Caki2 (cell line): ENCODE results near the gene PNMT. TPM values are rescaled to one million over a fixed set of nuclear protein-coding genes. Genes with fewer than 3 reads are reported as not detected.
"Not testable (repeated sequence)": the region's sequence is repeated elsewhere in the genome, so short reads cannot be mapped to it uniquely, and the experiment has no call there.

Experiments used
- DNase-seq: peaks from one replicate; pipeline ENCODE4 v3.0.0-alpha.2; 2015; ENCODE audit warnings: low read depth
- in situ Hi-C: cut with HindIII; loops from 2 replicates; pipeline ENCODE4 v1.10.0; 2016; ENCODE audit warnings: low sequenced_read_pairs, low pct_unique_long_range_greater_than_20kb, mixed read lengths
- total RNA-seq: library from RNA; depleted of rRNA; stranded (reverse); fragments of >200 nt; shearing (Covaris generic); gene quantifications from 2 replicates; pipeline ENCODE4 v1.2.3, GENCODE V29; 2014; ENCODE audit warnings: low replicate concordance

Gene PNMT
- total RNA-seq, 1 experiment from 2014 or later = not detected

DNA sequence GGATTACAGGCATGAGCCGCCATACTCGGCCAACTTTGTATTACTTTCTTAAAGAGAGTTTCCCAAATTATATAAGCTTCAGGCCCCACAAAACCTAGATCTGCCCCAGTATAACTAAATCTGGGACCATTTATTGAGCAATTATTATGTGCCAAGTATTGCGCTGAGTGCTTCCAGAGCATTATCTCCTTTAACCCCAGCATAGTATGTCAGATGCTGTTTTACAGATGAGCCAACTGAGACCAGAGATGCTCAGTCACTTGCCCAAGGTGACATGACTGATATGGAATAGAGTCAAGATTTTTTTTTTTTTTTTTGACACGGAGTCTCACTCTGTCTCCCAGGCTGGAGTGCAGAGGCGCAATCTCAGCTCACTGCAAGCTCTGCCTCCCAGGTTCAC is 29.7 kb downstream of the PNMT start:
- no peak for DNase-seq
- in situ Hi-C loops = loop anchor here (25.0 kb wide), 1 partner anchor 161 kb away; no protein-coding TSS in a partner anchor

DNA sequence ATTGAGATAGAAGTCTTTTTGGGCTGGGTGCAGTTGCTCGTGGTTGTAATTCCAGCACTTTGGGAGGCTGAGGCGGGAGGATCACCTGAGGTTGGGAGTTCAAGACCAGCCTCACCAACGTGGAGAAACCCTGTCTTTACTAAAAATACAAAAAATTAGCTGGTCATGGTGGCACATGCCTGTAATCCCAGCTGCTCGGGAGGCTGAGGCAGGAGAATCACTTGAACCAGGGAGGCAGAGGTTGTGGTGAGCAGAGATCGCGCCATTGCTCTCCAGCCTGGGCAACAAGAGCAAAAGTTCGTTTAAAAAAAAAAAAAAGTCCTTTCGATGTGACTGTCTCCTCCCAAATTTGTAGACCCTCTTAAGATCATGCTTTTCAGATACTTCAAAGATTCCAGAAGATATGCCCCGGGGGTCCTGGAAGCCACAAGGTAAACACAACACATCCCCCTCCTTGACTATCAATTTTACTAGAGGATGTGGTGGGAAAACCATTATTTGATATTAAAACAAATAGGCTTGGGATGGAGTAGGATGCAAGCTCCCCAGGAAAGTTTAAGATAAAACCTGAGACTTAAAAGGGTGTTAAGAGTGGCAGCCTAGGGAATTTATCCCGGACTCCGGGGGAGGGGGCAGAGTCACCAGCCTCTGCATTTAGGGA is 31.0 kb downstream of the PNMT start:
- not testable (repeated sequence) for DNase-seq
- in situ Hi-C loops = loop anchor here (25.0 kb wide), 1 partner anchor 162 kb away; no protein-coding TSS in a partner anchor

GRCh38 chr17:39699818-39700147 is 31.5 kb downstream of the PNMT start, which contains the start of gene ERBB2:
Gene ERBB2, plus strand, starts transcription at chr17:39700064. Its CDS starts 175 bp downstream, at chr17:39700239.
- DNase-seq = peak; percentile 80
- in situ Hi-C loops = loop anchor here (25.0 kb wide), 1 partner anchor 162 kb away; no protein-coding TSS in a partner anchor

DNA sequence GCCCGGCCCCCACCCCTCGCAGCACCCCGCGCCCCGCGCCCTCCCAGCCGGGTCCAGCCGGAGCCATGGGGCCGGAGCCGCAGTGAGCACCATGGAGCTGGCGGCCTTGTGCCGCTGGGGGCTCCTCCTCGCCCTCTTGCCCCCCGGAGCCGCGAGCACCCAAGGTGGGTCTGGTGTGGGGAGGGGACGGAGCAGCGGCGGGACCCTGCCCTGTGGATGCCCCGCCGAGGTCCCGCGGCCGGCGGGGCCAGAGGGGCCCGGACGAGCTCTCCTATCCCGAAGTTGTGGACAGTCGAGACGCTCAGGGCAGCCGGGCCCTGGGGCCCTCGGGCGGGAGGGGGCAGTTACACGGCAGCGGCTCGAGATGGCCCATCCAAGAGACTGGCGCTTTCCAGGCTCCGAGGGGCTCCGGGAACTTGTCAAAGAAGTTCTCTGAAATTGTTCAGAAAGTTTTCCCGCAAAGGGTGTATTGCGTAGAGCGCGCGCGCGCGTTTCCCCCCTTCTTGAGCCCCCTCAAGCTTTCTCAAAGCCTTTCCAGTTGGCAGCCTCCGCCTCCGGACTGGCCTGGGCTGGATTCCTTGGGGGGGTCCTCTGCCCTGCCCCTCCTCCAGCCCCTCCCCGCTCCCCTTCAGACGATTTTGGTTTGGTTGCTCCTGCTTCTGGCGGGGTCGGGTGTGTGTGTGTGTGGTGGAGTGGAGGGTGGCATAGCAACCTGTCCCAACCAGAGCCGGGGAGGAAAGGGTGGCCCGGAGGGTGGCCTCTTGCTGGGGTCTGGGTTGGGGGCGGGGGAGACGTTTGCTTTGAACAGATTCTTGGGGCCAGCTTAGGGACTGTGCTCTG is 32.1 kb downstream of the PNMT start:
- peak; percentile 37 for DNase-seq
- in situ Hi-C loops = no loop called here

DNA sequence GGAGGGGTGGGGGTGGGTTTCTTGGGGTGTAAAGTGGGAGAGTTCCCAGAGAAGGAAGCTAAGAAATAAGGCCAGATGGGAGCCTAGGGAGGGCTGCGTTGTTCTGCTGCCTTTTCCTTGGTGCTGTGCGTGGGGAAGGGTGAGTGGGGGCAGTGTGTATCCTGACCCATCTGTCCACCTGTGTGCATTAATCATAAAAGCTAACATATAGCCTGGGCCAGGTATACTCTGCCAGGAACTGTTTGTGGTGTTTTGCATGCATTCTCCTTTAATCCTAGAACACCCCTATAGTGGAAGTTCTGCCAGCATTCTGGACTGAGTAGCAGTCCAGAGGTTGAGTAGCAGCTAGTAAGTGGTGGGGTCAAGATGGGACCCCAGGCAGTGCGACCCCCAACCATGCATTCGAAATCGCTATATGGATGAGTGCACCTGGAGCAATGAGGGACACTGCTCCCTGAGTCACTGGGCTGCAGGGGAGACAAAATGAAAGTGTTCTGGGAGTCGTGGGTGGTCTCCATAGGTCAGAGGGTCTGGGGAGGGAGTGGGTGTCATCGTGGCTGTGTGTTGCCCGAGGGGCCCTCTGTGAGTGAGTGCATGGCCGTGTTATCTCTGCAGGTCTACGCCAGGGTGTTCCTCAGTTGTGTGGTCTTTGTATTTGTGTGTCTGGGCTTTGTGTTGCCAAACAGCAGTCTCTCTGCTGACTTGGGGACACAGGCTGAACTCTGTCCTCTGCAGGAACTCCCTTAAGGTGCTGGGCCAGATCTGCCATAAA is 32.9 kb downstream of the PNMT start:
- in situ Hi-C loops = no loop called here
- DNase-seq = peak; percentile 7

DNA sequence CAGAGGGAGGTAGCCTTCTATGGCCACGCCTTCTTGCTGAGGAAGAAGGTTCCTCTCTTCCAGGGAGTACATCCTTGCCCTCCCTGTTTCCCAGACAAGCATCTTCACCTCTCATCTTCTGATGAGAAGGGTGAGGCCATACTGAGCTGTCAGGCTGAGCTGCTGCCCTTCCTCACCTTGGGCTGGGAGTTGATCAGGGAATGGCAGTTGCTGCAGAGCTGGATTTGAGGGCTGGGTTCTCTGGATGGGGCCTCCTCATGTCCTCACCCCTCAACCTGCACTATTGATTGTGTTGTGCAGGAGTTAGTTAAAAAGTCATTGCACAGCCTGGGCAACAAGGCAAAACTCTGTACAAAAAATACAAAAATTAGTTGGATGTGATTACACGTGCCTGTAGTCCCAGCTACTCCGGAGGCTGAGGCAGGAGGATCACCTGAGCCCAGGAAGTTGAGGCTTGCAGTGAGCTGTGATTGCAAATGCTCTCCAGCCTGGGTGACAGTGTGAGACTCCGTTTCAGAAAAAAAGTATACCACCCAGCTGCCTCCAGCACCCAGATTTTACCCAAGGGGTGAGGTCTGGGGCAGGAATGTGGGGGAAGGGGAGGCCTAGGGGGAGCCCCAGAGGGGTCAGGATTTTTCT is 33.6 kb downstream of the PNMT start:
- in situ Hi-C loops = no loop called here
- DNase-seq = no peak

DNA sequence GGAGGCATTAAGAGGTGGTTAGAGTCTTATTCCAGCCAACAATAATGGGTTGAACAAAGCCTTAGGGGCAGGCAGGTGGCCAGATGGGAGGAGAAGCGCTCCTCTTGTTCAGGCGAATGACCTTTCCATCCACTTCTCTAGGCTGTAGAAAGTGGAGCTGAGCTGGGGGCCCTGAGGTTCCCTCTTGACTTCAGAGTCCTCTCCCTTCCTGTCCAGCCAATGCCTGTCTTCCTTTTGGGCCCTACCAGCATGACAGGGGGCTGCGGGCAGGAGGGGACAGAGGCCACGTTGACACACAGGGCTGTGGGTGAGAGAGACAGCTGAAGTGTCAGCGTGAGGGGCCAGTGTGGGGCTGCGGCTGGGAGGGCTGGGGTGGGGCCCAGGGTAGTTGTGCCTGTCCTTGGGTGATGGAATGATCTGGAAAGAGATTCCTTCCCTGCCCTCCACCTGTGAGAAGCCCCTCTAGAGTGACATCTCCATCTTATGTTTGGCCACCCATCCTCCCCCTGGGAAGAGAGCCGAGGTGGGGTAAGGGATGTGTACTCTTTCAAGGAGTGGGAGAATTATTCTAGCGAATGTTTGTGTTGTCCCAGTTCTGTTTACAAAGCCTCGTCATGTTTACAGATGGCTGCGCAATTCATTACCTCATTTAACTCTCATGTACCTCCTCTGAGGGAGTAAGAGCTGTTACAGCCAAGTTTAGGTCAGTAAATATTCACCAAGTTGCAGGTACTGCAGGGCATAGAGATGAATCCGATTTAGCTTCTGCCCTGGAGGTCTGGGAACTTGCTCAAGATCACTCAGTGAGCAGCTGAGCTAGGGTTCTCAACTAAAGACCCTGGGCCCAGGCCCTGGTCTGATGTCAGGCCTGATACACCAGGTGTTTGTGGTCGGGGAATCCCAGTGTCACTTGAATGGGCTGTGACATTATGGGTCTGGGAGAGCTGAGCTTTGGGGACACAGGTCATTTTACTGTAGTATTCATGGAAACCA is 34.9 kb downstream of the PNMT start:
- in situ Hi-C loops = no loop called here
- DNase-seq = no peak

DNA sequence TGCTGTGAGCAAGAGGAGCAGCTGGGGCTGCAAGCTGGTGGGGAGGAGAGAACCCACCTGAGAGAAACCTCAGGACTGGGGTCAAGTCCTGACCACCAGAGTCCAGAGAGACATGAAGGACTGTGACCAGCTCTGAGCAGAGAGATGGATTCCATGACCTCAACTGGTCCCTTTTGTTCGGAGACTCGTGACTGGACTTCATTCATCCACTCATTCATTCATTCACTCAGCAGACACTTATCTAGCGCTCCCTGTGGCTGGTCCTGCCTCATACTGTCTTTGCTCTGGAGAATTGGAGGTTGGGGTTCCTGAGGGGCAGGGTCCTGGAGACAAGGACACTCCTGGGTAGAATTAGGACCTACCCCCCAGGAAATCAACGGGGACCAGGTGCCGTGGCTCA is 35.7 kb downstream of the PNMT start:
- in situ Hi-C loops = no loop called here
- no peak for DNase-seq

DNA sequence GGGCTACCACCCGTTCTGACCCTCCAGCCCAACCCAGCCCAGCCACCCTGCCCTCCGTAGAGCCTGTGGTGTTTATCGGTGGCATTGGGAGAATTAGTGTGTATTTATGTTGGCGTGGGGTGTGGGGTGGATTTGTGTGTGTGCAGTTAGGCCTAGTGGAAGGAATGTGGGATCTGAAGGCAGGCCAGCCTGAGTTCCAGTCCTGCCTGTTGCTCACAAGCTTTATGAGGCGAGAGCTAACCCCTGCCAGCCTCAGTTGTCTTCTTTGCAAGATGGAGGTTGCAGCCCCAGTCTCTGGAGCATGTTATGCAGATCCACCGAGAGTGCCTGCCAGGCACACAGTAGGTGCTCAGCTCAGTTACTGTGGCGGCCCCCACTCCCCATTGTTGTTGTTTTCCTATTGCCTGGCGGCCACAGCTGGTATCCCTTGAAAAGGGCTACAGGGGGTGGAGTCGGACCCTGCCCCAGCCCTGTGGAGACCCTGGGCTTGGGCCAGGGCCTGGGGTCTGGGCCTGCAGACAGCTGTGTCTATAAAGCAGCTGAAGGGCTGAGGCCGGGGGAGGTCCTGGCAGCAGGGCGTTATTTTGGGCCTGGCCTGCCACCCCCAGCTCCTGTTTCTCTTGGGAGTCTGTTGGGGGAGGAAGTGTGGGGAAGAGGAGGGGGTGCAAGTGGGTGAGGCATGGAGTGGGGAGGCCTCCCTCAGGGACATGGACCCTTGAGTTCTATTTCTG is 36.7 kb downstream of the PNMT start:
- no peak for DNase-seq
- in situ Hi-C loops = no loop called here

DNA sequence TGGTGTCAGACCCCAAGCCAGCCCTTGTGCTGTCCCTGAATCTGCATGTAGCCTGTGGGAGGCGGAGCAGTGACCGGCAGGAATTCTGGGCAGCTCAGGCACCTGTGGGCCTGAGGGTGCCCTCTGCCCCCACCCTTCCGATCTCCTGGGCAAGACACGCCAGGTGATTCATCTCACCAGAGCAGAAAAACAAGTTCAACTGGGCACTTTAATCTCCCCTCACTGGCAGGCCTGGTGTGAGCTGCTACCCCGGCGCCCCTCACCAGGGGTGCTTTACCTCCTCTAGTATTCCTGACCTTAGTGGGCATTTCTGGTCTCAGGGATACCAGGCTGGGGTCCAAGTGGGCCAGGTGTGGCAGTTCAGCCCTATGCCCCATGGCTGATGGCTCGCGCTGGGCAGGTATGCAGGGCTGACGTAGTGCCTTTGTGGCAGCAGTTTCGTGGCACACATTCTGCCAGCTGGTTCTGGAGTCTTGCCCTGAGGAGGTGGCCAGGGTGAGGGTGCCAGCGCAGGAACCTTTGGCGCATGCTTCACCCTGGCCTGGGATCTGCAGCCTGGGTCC is 37.6 kb downstream of the PNMT start:
- DNase-seq = no peak
- in situ Hi-C loops = no loop called here

GRCh38 chr17:39706383-39706782 is 38.1 kb downstream of the PNMT start:
- in situ Hi-C loops = no loop called here
- DNase-seq = no peak

DNA sequence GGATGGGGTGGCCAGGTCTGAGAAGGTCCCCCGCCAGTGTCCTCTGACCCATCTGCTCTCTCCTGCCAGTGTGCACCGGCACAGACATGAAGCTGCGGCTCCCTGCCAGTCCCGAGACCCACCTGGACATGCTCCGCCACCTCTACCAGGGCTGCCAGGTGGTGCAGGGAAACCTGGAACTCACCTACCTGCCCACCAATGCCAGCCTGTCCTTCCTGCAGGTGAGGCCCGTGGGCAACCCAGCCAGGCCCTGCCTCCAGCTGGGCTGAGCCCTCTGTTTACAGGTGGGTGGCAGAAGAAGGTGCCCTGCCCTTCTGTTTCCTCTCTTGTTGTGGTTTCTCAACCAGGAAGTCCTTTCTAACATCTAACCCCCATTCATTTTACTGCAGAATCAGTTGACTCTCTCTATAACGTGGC is 38.7 kb downstream of the PNMT start:
- in situ Hi-C loops = no loop called here
- no peak for DNase-seq

DNA sequence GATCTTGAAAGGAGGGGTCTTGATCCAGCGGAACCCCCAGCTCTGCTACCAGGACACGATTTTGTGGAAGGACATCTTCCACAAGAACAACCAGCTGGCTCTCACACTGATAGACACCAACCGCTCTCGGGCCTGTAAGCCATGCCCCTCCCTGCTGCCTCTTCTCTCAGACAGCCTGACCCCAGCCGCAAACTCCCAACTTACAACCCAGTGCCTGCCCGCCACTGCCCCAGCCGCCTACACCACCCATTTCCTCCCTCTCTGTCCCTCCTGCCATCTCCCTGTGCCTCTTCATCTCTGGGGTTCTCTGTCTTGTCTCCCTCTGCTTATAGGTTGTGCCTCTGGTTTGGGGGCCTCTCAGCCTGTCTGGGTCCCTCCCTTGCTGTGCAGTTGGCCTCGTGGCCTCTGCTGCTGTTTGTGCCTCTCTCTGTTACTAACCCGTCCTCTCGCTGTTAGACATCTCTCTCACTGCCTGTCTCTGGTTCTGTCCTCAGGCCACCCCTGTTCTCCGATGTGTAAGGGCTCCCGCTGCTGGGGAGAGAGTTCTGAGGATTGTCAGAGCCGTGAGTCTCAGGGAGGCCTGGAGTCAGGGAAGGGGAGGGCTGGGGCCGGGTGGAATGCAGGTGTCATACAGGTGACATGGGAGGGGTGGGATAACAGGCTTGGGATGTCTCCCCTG is 41.2 kb downstream of the PNMT start:
- in situ Hi-C loops = no loop called here
- DNase-seq = no peak

DNA sequence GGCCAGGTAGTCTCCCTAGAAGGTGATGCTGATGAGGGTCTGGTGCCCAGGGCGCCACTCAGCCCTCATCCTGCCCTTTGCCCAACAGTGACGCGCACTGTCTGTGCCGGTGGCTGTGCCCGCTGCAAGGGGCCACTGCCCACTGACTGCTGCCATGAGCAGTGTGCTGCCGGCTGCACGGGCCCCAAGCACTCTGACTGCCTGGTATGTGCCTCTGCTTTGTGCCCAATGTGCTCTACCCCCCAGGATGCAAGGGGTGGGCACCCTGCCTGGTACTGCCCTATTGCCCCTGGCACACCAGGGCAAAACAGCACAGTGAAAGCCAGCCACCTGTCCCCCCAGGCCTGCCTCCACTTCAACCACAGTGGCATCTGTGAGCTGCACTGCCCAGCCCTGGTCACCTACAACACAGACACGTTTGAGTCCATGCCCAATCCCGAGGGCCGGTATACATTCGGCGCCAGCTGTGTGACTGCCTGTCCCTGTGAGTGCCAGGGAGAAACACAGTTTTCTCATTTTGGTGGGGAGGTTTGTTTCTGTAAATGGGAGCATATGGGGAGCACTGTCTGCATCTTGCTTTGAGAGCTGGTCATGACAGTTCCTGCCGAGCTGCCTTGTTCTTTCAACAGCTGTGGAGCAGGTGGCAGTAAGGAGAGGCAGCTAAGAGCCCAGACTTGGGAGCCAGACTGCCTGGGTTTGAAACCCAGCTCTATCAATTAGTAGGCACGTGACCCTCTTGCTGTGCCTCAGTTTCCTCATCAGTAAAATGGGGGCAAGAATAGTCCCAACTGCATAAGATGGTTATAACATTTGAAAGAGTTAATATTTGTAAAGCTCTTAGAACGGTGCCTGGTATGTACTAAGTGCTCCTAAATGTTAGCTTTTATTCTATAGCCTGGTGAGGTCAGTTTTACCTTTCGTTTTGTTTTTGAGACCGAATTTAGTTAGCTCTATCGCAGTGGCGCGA is 42.0 kb downstream of the PNMT start:
- no peak for DNase-seq
- in situ Hi-C loops = no loop called here

- DNase-seq, in situ Hi-C loops: not testable (repeated sequence)
Observed at GRCh38 chr17:39711071-39711470, 42.8 kb downstream of the PNMT start.
